ENCODE results near the gene NT5DC1.

NT5DC1 gene

DNA sequence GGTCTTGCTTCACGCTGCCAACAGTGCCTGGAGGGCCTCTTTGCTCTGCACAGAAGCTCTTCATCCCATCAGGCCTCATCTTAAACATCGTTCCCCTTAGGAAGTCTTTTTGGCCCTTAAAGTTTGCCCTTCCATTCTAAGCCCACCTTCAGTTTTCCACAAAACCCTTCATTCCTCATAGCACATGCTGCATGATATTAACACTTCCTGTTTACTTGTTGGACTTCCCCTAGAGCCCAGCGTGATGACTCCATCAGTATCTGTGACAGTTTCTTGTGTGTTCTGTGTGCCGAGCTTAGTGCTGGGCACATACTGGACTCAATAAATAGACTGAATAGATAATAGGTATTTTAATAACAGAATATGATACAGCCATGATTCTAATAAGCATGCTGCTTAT lies 2.2 kb downstream of the NT5DC1 start:
- H3K9me3 ChIP-seq (ENCODE audit: control insufficient read depth, low read length): no peaks in the 10 kb centered on the region
- no peaks in the 10 kb centered on the region for H3K36me3 ChIP-seq (ENCODE audit: control insufficient read depth, insufficient read depth, low read length)
- H2AFZ ChIP-seq: no peak overlapping the region
- no peak overlapping the region for H3K4me2 ChIP-seq (ENCODE audit: low read length)
- no peak overlapping the region for H3K4me3 ChIP-seq (ENCODE audit: low read depth, low read length)
- TF ChIP-seq, protein P1, sequence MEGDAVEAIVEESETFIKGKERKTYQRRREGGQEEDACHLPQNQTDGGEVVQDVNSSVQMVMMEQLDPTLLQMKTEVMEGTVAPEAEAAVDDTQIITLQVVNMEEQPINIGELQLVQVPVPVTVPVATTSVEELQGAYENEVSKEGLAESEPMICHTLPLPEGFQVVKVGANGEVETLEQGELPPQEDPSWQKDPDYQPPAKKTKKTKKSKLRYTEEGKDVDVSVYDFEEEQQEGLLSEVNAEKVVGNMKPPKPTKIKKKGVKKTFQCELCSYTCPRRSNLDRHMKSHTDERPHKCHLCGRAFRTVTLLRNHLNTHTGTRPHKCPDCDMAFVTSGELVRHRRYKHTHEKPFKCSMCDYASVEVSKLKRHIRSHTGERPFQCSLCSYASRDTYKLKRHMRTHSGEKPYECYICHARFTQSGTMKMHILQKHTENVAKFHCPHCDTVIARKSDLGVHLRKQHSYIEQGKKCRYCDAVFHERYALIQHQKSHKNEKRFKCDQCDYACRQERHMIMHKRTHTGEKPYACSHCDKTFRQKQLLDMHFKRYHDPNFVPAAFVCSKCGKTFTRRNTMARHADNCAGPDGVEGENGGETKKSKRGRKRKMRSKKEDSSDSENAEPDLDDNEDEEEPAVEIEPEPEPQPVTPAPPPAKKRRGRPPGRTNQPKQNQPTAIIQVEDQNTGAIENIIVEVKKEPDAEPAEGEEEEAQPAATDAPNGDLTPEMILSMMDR (IDR thresholded peaks at IDR 0.05): no peak
- no peaks in the 10 kb centered on the region for H3K27me3 ChIP-seq (ENCODE audit: control insufficient read depth, insufficient read depth, low read length)
- no peak overlapping the region for H3K9ac ChIP-seq
- H3K79me2 ChIP-seq: peaks cover 26% of the 10 kb centered on the region
- H3K4me1 ChIP-seq: peaks cover 6% of the 10 kb centered on the region
- H3K27ac ChIP-seq: no peak overlapping the region

DNA sequence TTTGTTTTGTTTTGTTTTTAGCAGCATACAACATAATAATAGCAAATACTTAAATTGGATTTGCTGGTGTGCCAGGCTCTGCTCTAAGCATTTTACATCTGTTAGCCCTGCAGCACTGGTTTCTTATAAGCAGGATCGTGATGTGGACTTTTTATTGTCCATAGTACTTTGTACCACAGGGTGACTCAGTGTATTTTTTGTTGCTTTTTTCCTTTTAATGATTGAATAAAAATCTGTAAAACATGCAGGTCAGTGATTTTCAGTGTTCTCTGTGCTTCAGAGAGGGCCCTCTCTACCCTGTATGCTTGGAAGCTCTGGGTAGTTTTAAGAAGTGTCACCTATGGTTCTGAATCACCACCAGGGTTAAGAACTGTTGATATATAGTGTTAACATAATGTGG lies 4.0 kb downstream of the NT5DC1 start:
- Histone ChIP-seq H3K4me3 (ENCODE audit: low read depth, low read length) (no peak overlapping the region), H3K9me3 (ENCODE audit: control insufficient read depth, low read length) (no peaks in the 10 kb centered on the region), H3K79me2 (peaks cover 26% of the 10 kb centered on the region), H3K27ac (no peak overlapping the region), H3K4me2 (ENCODE audit: low read length) (no peak overlapping the region), H3K36me3 (ENCODE audit: control insufficient read depth, insufficient read depth, low read length) (no peaks in the 10 kb centered on the region), H2AFZ (no peak overlapping the region), H3K9ac (no peak overlapping the region), H3K4me1 (peaks cover 6% of the 10 kb centered on the region), H3K27me3 (ENCODE audit: control insufficient read depth, insufficient read depth, low read length) (no peaks in the 10 kb centered on the region)
- TF ChIP-seq, protein P1 (IDR thresholded peaks at IDR 0.05): no peak

DNA sequence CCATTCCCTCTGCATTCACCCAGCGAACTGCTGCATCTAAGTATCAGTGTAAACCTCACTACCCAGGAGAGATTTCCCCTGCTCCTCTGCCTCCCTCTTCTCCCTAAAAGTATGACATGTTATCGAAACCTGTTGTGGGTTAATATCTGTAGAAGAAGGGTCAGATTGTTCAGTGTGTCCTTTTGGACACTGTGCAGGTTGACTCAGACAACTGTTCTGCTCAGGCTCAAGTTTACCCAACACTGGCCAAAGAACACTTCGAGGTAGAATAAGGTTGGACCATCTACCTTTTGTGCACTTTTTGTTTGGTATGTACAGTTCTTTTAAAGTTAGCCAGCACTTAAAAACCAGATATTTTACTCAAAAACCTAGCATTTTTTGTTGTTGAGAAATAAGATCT lies 4.6 kb downstream of the NT5DC1 start:
- Histone ChIP-seq H3K79me2 (peaks cover 27% of the 10 kb centered on the region), H2AFZ (no peak overlapping the region), H3K36me3 (ENCODE audit: control insufficient read depth, insufficient read depth, low read length) (no peaks in the 10 kb centered on the region), H3K27me3 (ENCODE audit: control insufficient read depth, insufficient read depth, low read length) (no peaks in the 10 kb centered on the region), H3K27ac (no peak overlapping the region), H3K4me1 (peaks cover 6% of the 10 kb centered on the region), H3K9me3 (ENCODE audit: control insufficient read depth, low read length) (no peaks in the 10 kb centered on the region), H3K4me3 (ENCODE audit: low read depth, low read length) (no peak overlapping the region), H3K9ac (no peak overlapping the region), H3K4me2 (ENCODE audit: low read length) (no peak overlapping the region)
- TF ChIP-seq, protein P1 (IDR thresholded peaks at IDR 0.05): no peak

DNA sequence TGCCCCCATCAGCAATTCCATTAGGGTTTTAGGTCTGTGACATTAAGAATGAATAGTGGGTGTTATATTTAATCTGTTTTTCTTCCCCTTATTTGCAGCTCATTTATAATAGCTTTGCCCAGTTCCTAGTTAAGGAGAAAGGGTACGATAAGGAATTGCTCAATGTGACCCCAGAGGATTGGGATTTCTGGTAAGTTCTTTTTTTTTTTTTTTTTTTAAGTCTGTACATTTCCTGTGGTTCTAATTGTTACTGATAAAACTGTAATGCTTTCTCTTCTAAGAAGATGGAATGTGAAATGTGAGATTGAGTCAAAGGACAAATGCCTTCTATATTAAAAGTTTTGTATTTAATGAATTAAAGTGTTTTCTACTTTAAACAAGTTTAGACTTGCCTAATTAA lies 5.5 kb downstream of the NT5DC1 start:
- H3K4me3 ChIP-seq (ENCODE audit: low read depth, low read length): no peak overlapping the region
- H2AFZ ChIP-seq: no peak overlapping the region
- no peaks in the 10 kb centered on the region for H3K27me3 ChIP-seq (ENCODE audit: control insufficient read depth, insufficient read depth, low read length)
- TF ChIP-seq, protein P1 (IDR thresholded peaks at IDR 0.05): no peak
- H3K9me3 ChIP-seq (ENCODE audit: control insufficient read depth, low read length): no peaks in the 10 kb centered on the region
- H3K36me3 ChIP-seq (ENCODE audit: control insufficient read depth, insufficient read depth, low read length): no peaks in the 10 kb centered on the region
- no peak overlapping the region for H3K4me2 ChIP-seq (ENCODE audit: low read length)
- H3K9ac ChIP-seq: no peak overlapping the region
- peaks cover 6% of the 10 kb centered on the region for H3K4me1 ChIP-seq
- no peak overlapping the region for H3K27ac ChIP-seq
- peaks cover 31% of the 10 kb centered on the region for H3K79me2 ChIP-seq

DNA sequence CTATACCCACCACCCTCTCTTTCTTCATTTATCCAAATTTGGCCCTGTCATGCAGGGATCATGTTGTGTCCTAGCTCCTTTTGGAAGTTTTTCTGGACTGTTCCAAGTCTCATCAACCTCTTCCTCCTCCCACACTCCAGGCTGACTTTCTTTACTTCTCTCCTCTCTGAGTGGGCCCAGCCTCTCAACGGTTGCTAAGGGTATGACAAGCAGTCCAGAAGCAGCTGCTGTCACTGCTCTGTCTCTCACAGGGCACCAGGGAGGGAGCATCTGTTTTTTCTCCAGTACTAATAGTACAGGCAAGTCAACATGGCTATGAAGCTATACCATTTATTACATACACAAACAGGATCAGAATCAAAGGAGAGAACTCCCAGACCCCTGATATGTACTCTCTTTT lies 8.2 kb downstream of the NT5DC1 start:
- H3K36me3 ChIP-seq (ENCODE audit: control insufficient read depth, insufficient read depth, low read length): no peaks in the 10 kb centered on the region
- H3K9ac ChIP-seq: no peak overlapping the region
- H3K27ac ChIP-seq: no peak overlapping the region
- no peaks in the 10 kb centered on the region for H3K4me1 ChIP-seq
- H2AFZ ChIP-seq: no peak overlapping the region
- no peak overlapping the region for H3K4me2 ChIP-seq (ENCODE audit: low read length)
- no peaks in the 10 kb centered on the region for H3K27me3 ChIP-seq (ENCODE audit: control insufficient read depth, insufficient read depth, low read length)
- peaks cover 19% of the 10 kb centered on the region for H3K79me2 ChIP-seq
- no peaks in the 10 kb centered on the region for H3K9me3 ChIP-seq (ENCODE audit: control insufficient read depth, low read length)
- TF ChIP-seq, protein P1 (IDR thresholded peaks at IDR 0.05): no peak
- H3K4me3 ChIP-seq (ENCODE audit: low read depth, low read length): no peak overlapping the region

Data from parathyroid adenoma (tissue), 2 donors.